ENCODE data around the gene TARS2.
A peak's percentile ranks its signal among the peaks of the same experiment; 100 is the strongest.

TARS2 gene

DNA sequence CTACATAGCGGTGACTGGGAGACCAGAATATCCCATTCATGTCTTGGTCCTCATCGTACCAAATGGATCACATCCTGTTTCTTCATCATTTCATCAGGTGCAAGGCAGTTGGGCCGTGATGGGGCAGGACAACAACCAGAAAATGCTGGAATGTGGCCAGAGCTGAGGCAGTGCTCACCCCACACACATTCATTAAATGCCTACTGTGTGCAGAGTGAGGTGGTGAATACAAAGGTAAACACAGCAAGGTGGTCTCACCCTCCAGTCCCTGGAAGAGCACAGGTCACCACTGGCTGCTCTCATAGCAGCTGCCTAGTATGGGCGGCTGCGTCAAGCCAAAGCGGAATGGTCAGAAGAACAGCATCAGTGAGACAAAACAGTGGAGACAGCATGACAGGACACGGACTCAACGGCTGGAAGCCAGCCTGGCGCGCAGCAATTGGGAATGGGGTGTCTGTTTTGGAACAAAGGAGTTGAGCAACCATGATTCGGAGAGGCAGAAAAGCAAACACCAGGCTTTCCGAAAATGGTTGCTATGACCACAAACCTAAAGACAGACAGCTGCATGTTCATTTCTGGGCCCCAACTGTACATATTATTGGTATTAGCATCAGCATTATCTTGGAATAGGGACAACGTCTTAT lies 56.4 kb downstream of the TARS2 start:
- no peak for DNase-seq

- no peak for DNase-seq
These were observed 57.0 kb downstream of the TARS2 start for GRCh38 chr1:150544204-150544603.

GRCh38 chr1:150545486-150546032 lies 58.3 kb downstream of the TARS2 start:
- DNase-seq = no peak

- no peak for DNase-seq
These were observed 59.2 kb downstream of the TARS2 start for GRCh38 chr1:150546294-150546937.

DNA sequence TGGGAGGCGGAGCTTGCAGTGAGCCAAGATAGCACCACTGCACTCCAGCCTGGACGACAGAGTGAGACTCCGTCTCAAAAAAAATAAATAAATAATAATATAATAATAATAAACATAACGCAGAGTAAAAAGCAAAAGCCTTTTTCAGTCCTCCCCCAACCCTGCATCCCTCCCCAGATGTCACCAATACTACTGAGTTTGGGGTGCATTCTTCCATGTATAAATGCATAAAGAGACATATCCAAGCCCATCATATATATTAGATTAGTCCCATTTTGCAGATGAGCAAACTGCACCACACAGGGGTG lies 61.1 kb downstream of the TARS2 start:
- no peak for DNase-seq

DNA sequence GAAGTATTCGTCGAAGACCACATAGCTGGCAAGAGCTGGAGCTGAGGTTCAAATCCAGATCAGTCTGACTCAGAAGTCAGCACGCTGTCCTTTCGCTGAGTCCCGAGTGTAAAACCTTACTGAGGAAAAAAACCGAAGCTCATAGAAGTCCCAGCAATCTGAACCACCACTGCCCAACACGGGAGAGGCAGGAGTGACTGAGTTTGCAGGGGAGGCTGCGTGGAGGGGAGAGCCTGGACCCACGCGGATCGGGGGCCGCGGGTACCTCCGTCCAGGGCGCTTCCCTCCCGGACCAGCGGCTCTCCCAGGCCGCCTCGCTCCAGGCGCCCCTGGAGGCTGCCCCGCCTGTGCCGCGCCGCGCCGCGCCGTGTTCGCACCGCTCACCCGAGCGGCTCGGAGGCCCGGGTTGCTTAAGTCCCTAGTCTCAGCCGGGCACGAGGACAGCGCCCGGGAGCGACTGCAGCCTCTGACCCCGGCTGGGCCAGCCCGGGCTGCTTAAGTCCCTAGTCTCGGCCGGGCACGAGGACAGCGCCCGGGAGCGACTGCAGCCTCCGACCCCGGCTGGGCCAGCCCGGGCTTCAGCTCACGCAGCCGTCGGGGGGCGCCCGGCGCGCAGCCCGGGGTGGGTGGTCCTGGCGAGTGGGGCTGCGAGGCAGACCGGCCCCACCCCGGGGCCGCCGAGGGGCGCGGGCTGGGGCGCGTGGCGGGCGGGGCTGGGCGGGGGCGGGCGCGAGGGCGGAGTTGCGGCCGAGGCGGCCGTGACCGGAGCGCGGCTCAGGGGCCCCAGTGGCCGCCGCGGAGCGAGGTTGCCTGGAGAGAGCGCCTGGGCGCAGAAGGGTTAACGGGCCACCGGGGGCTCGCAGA lies 61.6 kb downstream of the TARS2 start, which contains the start of gene ADAMTSL4:
ADAMTSL4 (plus strand) TSS at position 777 of the 864 bp plus-strand sequence. CDS start 2,881 bp downstream, outside the sequence.
- peak; percentile 37 for DNase-seq

GRCh38 chr1:150549496-150550221 lies 62.4 kb downstream of the TARS2 start:
- no peak for DNase-seq

DNA sequence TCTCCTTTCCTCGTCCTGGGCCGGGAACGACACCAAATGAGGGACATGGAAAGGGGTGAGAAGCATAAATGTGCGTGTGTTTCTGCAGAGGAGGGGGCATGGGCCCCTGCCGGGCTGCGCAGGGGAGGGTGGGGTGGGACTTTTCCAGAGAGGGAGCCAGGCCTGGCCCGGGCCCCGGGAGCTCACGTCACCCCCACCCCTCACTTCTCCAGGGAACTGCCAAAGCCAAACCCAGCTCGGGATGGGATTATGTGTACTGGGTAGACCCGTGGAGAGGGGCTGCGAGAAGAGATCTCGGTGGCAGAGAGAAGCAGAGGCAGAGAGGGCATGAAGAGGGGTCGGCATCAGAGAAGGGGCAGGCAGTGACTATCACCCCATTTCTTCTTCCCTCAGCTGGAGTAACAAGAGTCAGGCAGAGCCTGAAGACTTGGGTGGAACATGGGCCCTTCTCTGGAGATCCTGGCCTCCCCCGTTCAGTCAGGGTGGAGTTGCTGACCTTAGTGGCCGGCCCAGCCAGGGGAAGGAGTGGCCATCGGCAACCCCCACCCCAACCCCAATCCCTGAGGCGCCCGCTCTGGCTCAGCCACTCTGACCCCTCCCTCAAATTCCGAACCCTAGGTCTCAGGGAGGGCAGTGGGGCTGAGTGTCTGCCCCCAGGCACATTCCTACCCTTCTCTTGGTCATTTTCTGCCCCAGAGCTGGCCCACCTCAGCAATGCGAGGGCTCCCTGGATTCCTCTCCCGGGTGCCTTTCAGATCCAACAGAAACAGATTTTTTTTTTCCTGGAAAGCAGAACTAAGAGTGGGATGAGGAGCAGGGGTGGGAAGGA lies 63.2 kb downstream of the TARS2 start:
- DNase-seq = no peak

DNA sequence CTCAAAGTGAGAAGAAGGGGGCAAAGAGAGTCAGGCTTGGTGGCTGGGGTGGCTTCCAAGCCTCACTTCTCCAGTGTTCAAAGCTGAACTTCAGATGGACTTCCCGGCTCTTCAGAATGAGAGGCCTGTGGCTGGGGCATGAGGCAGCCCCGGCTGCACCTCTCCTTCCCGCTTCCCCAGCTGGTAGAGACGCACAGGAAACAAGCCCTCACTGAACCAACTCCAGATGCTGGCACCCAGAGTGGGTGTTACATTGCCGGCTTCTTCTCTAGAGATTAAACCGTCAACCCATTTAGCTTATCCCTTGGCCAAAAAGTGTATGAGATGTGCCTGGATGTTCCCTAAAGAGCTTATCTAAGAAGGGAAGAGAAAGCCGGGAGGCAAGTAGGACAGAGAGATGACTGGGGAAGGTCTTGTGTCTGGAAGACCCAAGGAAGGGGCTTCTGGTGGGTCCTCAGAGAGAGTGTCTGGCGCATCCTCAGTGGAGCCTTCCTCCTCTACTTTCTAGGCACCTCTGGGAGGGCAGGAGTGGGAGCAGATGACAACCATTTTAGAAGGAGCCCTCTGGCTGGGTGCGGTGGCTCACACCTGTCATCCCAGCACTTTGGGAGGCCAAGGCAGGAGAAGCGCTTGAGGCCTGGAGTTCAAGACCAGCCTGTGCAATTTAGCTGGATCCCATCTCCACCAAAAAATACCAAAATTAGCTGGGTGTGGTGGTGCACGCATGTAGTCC lies 64.0 kb downstream of the TARS2 start:
- DNase-seq = no peak

DNA sequence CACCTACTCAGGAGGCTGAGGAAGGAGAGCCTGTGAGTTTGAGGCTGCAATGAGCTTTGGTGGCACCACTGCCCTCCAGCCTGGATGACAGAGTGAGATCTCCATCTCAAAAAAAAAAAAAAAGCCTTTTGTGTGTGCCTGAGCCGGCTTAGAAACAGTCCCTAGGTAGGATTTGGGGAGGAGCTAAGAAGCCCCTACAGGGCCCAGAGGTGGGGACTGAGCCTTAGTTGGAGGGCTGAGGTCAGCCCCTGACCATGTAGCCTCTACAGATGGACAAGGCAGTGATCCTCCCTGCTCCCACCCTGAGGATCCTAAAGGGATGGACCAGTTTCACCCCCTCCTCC lies 64.5 kb downstream of the TARS2 start:
- DNase-seq = no peak

DNA sequence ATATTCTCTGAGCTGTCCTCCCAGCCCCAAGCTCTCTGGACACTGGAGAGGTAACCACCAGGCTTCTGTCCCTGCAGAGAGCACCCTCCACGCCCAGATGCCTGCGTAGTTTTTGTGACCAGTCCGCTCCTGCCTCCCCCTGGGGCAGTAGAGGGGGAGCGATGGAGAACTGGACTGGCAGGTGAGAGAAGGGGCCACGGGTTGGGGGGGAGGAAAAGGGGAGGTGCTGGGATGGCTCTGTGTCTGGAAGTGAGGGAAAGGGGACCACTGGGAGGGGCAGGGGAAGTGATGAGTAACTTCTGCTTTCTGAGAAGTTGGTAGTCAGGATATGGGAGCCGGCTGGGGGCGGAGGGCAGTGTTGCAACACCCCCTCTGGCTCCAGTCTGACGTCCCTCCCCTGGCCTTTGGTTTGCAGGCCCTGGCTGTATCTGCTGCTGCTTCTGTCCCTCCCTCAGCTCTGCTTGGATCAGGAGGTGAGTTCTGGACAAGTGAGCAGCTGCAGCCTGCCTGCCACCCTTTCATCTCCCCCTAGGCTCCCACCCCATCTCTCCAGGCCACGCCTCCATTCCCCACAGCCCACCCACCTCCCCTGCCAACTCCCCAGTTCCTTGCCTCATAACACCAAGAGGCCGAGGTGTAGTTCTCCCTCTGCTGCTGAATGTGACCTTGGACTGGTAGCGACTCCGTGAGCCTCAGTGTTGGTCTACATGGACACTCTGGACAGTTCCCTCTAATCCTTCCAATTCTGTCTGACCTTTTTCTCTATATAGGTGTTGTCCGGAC lies 65.1 kb downstream of the TARS2 start:
- DNase-seq = peak; percentile 31

GRCh38 chr1:150552911-150553289 lies 65.7 kb downstream of the TARS2 start:
- DNase-seq = no peak

- no peak for DNase-seq
These were observed 66.3 kb downstream of the TARS2 start for GRCh38 chr1:150553392-150554085.

DNA sequence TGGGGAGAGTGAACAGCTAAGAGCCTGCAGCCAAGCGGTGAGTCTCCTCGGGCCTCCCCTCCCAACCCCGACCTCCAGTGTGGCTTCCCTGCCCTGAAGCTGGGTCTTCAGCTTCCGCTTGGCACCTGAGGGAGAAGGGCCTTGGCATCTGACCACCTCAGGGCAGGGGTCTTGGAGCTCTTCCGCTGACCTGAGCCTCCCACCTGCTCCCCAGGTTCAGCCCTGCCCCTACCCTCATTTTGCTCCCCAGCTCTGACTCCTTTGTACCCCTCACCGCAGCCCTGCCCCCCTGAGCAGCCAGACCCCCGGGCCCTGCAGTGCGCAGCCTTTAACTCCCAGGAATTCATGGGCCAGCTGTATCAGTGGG lies 66.8 kb downstream of the TARS2 start:
- no peak for DNase-seq

GRCh38 chr1:150555198-150555970 lies 68.2 kb downstream of the TARS2 start:
- DNase-seq = no peak

DNA sequence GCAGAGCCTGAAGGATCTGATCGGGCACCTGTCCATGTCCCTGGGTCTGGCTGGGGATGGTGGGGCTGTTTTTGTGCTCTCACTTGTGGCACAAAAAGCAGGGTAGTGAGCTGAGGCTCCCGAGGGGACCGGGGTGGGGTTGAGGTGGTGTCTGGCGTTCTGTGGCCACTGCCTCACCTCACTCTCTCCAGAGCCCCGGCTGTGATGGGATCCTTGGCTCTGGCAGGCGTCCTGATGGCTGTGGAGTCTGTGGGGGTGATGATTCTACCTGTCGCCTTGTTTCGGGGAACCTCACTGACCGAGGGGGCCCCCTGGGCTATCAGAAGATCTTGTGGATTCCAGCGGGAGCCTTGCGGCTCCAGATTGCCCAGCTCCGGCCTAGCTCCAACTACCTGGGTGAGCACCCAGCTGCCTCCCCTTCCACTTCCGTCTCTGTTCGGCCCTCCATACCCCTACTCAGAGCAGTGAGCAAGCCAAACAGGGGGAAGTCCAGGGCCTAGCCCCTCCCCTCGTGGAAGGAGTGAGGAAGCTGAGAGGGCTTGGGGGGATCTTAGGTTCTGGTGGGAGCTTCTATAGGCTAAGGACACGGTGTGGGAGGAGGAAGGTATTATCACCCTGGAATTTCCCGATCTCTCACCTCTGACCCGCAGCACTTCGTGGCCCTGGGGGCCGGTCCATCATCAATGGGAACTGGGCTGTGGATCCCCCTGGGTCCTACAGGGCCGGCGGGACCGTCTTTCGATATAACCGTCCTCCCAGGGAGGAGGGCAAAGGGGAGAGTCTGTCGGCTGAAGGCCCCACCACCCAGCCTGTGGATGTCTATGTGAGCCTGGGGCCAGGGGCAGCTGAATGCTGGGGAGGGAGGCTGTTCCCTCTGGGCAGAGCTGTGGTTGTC lies 69.0 kb downstream of the TARS2 start:
- no peak for DNase-seq

GRCh38 chr1:150557065-150557600 lies 69.9 kb downstream of the TARS2 start:
- DNase-seq = no peak
